Central memory CD8-positive, alpha-beta T cell (primary cell): ENCODE results near the gene WDR90.
A peak's percentile ranks its signal among the peaks of the same experiment; 100 is the strongest.

Experiments used
- ATAC-seq: fragments of 150-1000 bp; cut with Tn5 transposase; replicated peaks from 2 replicates; pipeline ENCODE4 v1.10.0; 2022; ENCODE audit warnings: mild to moderate bottlenecking, moderate FRiP score, moderate number of reproducible peaks; ENCODE audit not compliant: poor library complexity, severe bottlenecking; ENCODE audit errors: extremely low read depth
- DNase-seq, 2 donors: peaks; one replicate each; pipeline ENCODE4 v3.0.0; 2021; ENCODE audit warnings: low spot score in 2 of 2
- H3K27ac Mint-ChIP-seq: one replicate; pipeline ENCODE4 v1.8.0; 2022; ENCODE audit warnings: low read depth, mild to moderate bottlenecking, moderate library complexity, mixed read lengths
- H3K27me3 Mint-ChIP-seq: one replicate; pipeline ENCODE4 v1.8.0; 2022; ENCODE audit warnings: mixed read lengths
- H3K36me3 Mint-ChIP-seq: one replicate; pipeline ENCODE4 v1.8.0; 2022; ENCODE audit warnings: mild to moderate bottlenecking, moderate library complexity, mixed read lengths; ENCODE audit not compliant: insufficient read depth
- H3K4me1 Mint-ChIP-seq: one replicate; pipeline ENCODE4 v1.8.0; 2022; ENCODE audit warnings: mixed read lengths
- H3K4me3 Mint-ChIP-seq: one replicate; pipeline ENCODE4 v1.8.0; 2022; ENCODE audit warnings: mild to moderate bottlenecking, moderate library complexity, mixed read lengths
- H3K9me3 Mint-ChIP-seq: one replicate; pipeline ENCODE4 v1.8.0; 2022; ENCODE audit warnings: mixed read lengths

Gene WDR90

DNA sequence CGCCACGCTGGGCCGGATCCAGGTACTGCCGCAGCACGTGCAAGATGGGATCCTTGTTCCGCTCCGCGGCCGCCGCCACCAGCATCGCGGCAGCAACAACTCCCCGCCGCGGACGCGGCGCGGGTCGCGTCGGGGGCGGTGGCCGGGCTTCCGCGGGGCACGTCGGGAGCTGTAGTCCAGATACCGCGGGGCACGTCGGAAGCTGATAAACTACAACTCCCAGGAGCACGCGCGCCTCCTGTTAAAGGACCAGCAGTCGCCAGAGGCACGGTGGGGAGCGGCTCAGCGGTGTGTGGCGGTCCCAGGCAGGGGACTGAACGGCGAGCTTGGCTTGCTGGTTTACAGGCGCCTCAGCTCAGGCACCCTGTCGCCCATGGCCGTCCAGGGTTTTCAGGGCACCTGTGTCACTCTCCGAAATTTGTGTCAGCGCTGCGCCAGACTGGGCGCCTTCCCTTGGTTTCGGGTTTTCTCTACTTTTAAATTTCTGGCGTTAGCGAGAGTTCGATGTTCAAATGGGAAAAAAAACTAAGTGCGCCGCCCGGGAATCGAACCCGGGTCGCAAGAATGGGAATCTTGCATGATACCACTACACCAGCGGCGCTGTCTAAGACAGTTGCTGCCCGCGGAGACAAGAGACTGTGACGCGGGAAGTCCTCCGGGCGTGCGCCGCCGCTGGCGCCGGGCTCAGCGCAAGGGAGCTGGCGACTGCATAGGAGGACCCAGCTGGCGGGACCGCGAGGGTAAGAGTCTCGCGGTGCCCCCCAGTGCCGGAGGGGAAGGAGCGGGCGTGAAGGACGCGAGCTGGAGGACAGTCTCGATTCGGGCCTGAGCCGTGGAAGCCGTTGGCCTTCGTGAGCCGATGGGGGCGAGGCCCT is 12.7 kb upstream of the WDR90 start, which contains the start of gene METTL26:
TSS of gene METTL26 (minus strand) at position 100 of the 875 bp plus-strand sequence. CDS start at position 85, 15 bp downstream.
- ATAC-seq (peak; percentile 90), DNase-seq (peak; percentile 89 to 95)
- H3K9me3 Mint-ChIP-seq, result no peaks in the 10 kb centered on the region
- H3K4me1 Mint-ChIP-seq, result peaks cover 8% of the 10 kb centered on the region
- H3K36me3 Mint-ChIP-seq, result peaks cover 19% of the 10 kb centered on the region
- no peaks in the 10 kb centered on the region for H3K27me3 Mint-ChIP-seq
- H3K27ac Mint-ChIP-seq, result peak within 1 kb of the TSS; percentile 100
- peak within 1 kb of the TSS; percentile 98 for H3K4me3 Mint-ChIP-seq

DNA sequence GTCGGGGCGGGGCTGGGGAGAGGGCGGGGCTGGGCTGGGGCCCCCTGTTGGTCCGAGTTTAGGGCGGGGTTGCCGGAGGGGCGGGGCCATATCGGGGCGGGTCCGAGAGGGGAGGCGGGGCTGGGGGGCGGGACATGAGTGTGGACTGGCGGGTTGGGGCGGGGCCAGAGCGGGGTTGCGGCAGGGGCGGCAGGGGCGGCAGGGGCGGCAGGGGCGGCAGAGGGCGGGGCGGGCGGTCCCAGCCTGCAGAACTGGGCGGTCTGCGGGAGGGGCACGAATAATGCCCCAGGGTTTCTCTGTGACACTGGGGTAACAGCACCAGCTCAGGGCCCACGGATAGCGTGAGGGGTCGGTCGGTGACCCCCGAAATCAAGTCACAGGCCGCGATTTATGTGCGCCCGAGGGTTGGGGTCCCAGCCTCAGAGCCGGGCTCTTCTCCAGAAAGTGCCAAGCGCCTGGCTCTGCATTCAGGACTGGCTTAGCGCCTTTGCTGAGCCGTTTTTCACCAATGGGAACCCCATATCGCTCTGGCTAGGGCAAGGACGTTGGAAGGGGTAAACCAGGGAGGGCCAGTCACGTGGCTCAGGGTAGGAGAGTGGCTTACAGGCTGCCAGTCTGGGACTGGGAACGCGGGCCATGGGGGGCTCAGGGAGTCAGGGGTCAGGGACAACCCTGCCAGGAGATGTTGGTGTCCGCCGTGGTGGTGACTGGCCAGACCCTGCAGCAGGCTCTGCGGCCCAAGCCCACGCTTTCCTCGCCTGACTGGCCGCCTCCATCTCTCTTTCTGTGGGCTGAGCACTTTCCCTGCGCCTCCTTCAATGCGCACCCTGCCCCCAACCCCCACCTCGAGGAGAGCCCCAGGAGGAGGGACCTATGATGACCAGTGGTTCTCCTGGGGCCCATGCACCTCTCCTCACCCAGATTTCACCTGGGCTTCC is 11.8 kb upstream of the WDR90 start:
- no peaks in the 10 kb centered on the region for H3K9me3 Mint-ChIP-seq
- H3K36me3 Mint-ChIP-seq, result peaks cover 19% of the 10 kb centered on the region
- DNase-seq (no peak), ATAC-seq (peak; percentile 62)
- H3K27me3 Mint-ChIP-seq, result no peaks in the 10 kb centered on the region
- peaks cover 8% of the 10 kb centered on the region for H3K4me1 Mint-ChIP-seq
- H3K27ac Mint-ChIP-seq, result peak overlapping the region; percentile 100
- H3K4me3 Mint-ChIP-seq, result peak overlapping the region; percentile 98

DNA sequence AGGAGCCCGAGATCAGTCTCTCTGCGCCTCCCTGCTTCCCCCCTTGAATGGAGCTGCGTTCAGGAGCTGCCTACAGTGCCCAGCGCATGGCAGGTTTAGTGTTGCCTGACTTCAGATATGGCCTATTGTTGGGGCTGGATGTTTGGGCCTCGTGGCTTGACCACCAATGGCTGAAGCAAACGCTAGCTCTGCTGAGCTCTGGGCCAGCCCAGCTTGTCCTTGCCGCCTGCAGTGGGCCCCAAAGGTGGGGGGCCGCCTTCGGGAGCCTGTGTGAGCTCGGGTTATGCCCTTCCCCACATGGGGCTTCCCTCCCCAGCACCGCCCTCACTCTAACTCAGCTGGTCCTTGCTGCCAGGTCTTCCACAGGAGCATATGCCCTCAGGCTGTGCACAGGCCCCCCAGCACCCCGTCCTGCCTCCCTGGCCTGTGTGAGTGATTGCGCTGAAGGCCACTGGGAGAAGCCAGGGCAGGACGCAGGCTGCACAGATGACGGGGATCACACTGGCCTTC is 11.1 kb upstream of the WDR90 start:
- Mint-ChIP-seq H3K4me3 (peak overlapping the region; percentile 98), H3K27me3 (no peaks in the 10 kb centered on the region), H3K27ac (no peak overlapping the region)

DNA sequence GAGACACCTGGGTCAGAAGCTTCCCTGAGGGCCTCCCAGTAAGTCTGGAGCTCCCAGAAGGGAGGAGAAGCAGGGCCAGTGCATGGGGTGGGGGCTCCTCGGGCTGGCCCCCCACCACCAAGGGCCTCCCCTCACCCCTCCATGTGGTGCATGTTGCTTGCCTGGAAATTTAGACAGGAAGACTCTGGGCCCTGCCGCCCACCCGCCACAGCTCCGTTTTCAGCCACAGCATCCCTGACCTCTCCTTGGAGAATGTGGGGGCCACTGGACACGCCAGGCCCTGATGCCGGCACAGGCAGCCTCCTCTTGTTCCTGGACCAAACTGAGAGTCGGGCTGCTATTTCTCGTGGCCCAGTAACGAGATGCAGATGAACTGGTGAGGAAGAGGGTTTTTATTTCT is 10.3 kb upstream of the WDR90 start:
- no peak overlapping the region for H3K27ac Mint-ChIP-seq
- no peak overlapping the region for H3K4me3 Mint-ChIP-seq
- no peaks in the 10 kb centered on the region for H3K9me3 Mint-ChIP-seq
- ATAC-seq, result no peak
- H3K4me1 Mint-ChIP-seq, result peaks cover 11% of the 10 kb centered on the region
- peaks cover 18% of the 10 kb centered on the region for H3K36me3 Mint-ChIP-seq
- H3K27me3 Mint-ChIP-seq, result no peaks in the 10 kb centered on the region
- no peak for DNase-seq

More for the DNA sequence above, 11.1 kb upstream of the WDR90 start:
- Mint-ChIP-seq H3K9me3 (no peaks in the 10 kb centered on the region), H3K36me3 (peaks cover 20% of the 10 kb centered on the region), H3K4me1 (peaks cover 8% of the 10 kb centered on the region)
- DNase-seq, result no peak
- no peak for ATAC-seq

DNA sequence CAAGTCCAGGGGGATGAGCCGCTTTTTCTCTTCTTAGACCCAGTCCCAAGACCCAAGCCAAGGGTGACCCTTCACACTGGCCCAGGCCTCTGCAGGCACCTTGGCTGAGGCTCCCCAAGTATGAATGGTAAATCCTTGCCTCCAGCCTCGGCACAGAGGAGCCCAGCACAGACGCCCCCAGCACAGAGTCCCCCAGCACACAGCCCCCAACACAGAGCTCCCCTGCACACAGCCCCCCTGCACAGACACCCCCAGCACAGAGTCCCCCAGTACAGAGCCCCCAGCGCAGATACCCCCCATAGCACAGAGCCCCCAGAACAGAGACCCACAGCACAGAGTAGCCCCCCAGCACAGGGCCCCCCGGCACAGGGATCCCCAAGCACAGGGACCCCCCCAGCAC is 8.6 kb upstream of the WDR90 start:
- H3K4me3 Mint-ChIP-seq, result peak overlapping the region; percentile 52
- ATAC-seq, result no peak
- H3K27ac Mint-ChIP-seq, result no peak overlapping the region

DNA sequence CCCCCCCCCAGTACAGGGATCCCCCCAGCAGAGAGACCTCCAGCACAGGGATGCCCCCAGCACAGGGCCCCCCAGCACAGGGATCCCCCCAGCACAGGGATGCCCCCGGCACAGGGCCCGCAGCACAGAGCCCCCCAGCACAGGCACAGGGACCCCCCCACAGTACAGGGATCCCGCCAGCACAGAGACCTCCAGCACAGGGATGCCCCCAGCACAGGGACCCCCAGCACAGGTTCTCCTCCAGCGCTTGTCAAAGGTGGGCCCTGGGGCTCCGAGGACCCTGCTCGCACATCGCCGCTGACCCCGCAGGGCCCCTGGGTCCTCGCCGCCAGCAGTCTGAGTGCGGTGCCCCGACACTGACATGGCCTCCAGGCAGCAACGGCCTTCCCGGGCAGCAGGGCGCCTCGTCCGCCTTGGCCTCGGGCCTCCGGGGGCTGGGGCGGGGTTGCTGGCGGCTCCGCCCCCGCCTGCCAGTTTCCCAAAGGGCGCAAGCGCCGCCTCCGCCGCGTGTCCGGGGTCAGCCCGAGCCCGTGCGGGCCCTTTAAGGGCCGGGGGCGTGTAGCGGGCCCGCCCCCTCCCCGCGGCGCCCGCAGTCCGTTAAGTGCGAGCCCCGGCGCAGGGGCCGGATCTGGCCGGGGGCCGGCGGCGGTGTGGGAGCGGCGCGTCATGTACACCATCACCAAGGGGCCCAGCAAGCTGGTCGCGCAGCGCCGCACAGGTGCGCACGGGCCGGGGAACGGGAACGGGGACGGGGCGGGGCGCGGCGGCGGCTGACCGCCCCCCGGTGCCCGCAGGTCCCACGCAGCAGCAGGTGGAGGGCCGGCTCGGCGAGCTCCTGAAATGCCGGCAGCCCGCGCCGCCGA is 7.6 kb upstream of the WDR90 start, which contains the start of gene MCRIP2:
TSS of gene MCRIP2 (plus strand) at position 503 of the 863 bp plus-strand sequence. CDS start at position 667, 164 bp downstream.
- Mint-ChIP-seq H3K4me3 (peak within 1 kb of the TSS; percentile 69), H3K4me1 (peaks cover 11% of the 10 kb centered on the region), H3K27ac (no peak within 1 kb of the TSS), H3K9me3 (no peaks in the 10 kb centered on the region), H3K27me3 (no peaks in the 10 kb centered on the region), H3K36me3 (peaks cover 12% of the 10 kb centered on the region)
- DNase-seq (peak in 1 of 2 donors; percentile 32), ATAC-seq (peak; percentile 4)

More for the DNA sequence above, 8.6 kb upstream of the WDR90 start:
- Mint-ChIP-seq H3K36me3 (peaks cover 16% of the 10 kb centered on the region), H3K9me3 (no peaks in the 10 kb centered on the region), H3K27me3 (no peaks in the 10 kb centered on the region), H3K4me1 (peaks cover 15% of the 10 kb centered on the region)
- DNase-seq, result no peak

DNA sequence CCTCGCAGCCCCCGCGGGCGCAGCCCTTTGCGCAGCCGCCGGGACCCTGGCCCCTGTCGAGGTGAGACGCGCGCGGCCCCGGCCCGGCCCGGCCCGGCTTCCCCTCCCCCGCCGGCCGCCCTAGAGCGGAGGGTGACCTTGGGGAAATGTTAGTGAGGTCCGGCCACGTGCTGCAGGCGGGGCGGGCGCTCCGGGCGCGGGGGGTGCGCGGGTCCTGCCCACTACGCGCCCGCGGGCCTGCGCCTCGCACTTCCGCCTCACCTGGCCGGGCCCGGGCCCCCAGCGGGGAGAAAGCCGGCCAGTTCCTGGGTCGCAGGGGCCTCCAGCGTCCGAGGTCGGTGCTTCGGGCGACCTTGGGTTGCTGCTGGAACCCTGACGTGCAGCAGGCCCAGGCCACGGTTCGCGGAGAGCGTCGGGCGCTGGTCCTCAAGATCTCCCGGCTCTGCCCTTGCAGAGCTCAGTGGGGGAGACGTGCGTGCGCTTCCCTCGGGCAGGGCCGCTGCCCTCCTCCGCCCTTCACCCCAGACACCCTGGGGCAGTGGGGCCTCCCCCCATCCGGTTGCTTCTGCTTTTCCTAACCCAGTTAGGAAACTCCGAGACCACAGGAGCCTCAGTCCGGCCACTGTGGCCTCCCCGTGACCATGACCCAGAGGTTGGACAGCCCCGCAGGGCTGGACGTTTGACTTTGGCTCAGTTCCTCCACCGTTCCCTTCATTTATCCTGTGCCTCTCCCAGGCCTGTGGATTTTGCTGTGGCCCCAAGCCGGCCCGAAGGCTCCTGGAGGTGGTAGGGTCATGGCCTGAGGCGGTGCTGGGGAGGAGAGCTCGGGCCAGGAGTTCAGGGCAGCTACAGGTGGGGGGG is 6.7 kb upstream of the WDR90 start:
- Mint-ChIP-seq H3K4me3 (peak overlapping the region; percentile 69), H3K36me3 (peaks cover 4% of the 10 kb centered on the region), H3K4me1 (peaks cover 7% of the 10 kb centered on the region), H3K27ac (no peak overlapping the region), H3K9me3 (no peaks in the 10 kb centered on the region), H3K27me3 (no peaks in the 10 kb centered on the region)
- ATAC-seq (peak; percentile 23), DNase-seq (no peak)

DNA sequence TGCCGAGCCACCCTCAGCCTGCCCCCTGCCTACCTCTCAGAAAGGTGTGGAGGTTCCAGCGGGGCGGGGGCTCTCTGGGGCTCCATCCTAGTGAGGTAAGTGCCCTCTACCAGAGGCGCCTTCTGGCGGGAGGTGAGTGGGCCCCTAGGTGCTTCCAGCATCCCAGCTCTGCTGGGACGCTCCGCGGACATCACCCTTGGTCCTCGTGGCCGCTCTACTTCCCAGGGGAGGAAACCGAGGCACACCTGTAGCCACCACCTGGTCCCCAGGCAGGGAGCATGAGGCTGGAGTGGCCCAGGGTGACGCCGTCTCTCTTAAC is 6.2 kb upstream of the WDR90 start:
- H3K4me3 Mint-ChIP-seq, result peak overlapping the region; percentile 69
- ATAC-seq, result no peak
- H3K27ac Mint-ChIP-seq, result no peak overlapping the region
- no peak for DNase-seq
- peaks cover 7% of the 10 kb centered on the region for H3K4me1 Mint-ChIP-seq
- H3K27me3 Mint-ChIP-seq, result no peaks in the 10 kb centered on the region
- H3K36me3 Mint-ChIP-seq, result peaks cover 2% of the 10 kb centered on the region
- H3K9me3 Mint-ChIP-seq, result no peaks in the 10 kb centered on the region

DNA sequence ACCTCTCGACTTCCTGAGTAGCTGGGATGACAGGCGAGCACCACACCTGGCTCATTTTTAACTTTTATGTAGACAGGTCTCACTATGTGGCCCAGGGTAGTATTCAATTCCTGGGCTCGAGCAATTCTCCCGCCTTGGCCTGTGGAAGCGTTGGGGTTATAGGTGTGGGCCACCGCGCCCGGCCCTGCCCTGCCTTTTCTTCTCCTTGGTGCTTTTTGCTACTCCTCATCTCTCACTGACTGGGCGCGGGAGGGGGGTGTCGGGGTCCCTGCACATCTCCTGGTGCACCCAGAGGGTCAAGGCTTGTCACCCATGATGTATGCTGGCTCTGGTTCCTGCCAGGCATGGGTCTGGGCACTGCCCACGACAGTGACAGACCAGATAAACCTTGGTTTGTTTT is 4.6 kb upstream of the WDR90 start:
- peaks cover 7% of the 10 kb centered on the region for H3K4me1 Mint-ChIP-seq
- H3K27me3 Mint-ChIP-seq, result no peaks in the 10 kb centered on the region
- H3K36me3 Mint-ChIP-seq, result peaks cover 2% of the 10 kb centered on the region
- no peaks in the 10 kb centered on the region for H3K9me3 Mint-ChIP-seq
- DNase-seq (no peak), ATAC-seq (no peak)
- H3K27ac Mint-ChIP-seq, result no peak overlapping the region
- peak overlapping the region; percentile 69 for H3K4me3 Mint-ChIP-seq

DNA sequence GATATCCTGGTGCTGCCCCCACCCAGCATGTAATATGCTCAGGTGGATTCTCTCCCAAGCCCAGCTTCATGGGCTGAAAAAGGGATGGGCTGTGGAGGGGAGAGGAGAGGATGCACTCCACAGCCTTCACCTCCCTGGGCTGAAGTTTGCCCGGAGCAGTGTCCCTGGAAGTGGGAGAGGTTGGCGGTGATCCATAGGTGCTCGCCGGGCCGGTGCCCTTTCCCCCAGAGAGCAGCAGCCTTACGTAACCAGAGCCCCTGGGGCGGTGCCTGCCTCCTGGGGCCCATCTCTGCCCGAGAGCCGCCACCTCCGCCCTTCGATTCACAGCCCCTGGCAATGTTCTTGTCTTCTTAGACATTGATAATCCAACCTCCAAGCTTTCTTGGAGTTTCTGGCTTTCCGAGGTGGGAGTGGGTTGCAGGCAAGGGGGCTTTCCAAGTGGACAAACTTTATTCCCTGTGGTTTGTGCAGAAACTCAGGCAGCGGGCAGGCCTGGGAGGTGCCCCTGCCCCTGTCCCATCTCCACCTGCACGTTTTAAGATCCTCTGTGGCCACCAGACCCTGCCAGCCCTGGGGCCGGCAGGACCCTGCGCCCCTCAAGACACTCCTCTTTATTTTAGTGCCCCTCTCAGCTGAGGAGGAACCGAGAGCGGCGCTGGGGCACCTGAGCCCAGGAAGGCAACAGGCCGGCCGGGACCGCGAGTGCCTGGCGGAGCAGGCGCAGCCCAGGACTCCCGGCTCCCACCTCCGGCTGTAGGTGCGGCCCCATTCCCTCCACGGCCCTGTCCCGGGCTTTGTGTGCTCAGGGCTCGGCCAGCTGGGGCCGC is 3.1 kb upstream of the WDR90 start:
- H3K9me3 Mint-ChIP-seq, result no peaks in the 10 kb centered on the region
- no peak overlapping the region for H3K27ac Mint-ChIP-seq
- H3K4me1 Mint-ChIP-seq, result peaks cover 7% of the 10 kb centered on the region
- no peak overlapping the region for H3K4me3 Mint-ChIP-seq
- ATAC-seq (no peak), DNase-seq (no peak)
- no peaks in the 10 kb centered on the region for H3K27me3 Mint-ChIP-seq
- peaks cover 3% of the 10 kb centered on the region for H3K36me3 Mint-ChIP-seq
